Lower lobe of right lung (tissue), 2 donors: ENCODE data around the gene HELZ. TPM values are rescaled to one million over a fixed set of nuclear protein-coding genes. Genes with fewer than 3 reads are reported as not detected.

Experiments used
- ATAC-seq, 2 donors: fragments of 200-7000 bp; cut with Tn5 transposase; one replicate each; pipeline ENCODE4 v1.9.1; 2020 to 2022; ENCODE audit warnings: mild to moderate bottlenecking in 2 of 2, moderate library complexity in 2 of 2
- DNase-seq: peaks from one replicate; pipeline ENCODE4 v3.0.0-alpha.2; 2020
- H3K27ac ChIP-seq: fragments of 200-600 bp; one replicate; pipeline ENCODE4 v1.8.0; 2022
- H3K27me3 ChIP-seq: fragments of 200-600 bp; one replicate; pipeline ENCODE4 v1.8.0; 2022; ENCODE audit warnings: low read depth
- H3K36me3 ChIP-seq: fragments of 200-600 bp; one replicate; pipeline ENCODE4 v1.8.0; 2022; ENCODE audit warnings: mild to moderate bottlenecking
- H3K4me1 ChIP-seq: fragments of 200-600 bp; one replicate; pipeline ENCODE4 v1.8.0; 2022
- H3K4me3 ChIP-seq: fragments of 200-600 bp; one replicate; pipeline ENCODE4 v1.8.0; 2022; ENCODE audit warnings: mild to moderate bottlenecking
- H3K9me3 ChIP-seq: fragments of 200-600 bp; one replicate; pipeline ENCODE4 v1.8.0; 2022
- intact Hi-C: fragments of 100-400 bp; cut with DNase I; formaldehyde crosslinking; loops from one replicate; pipeline ENCODE4 v1.11.0; 2022
- total RNA-seq: library from RNA; stranded (reverse); fragmentation: NEBNext Ultra II Directional; extraction: Animal tissue kit (Norgen Biotek cat#: 25700); gene quantifications from one replicate; pipeline ENCODE4 v1.2.1, GENCODE V29; 2021
- TF ChIP-seq, protein P1 (sequence below): fragments of 200-600 bp; IDR thresholded peaks from one replicate; pipeline ENCODE4 v1.8.0; 2022; ENCODE audit warnings: antibody characterized with exemption, mild to moderate bottlenecking
- donor health status: DM: no; HTN: yes; CAD: no; lungs with severe emphysema.

Gene HELZ
- total RNA-seq, 1 donor from 2014 or later: 68.9 TPM

DNA sequence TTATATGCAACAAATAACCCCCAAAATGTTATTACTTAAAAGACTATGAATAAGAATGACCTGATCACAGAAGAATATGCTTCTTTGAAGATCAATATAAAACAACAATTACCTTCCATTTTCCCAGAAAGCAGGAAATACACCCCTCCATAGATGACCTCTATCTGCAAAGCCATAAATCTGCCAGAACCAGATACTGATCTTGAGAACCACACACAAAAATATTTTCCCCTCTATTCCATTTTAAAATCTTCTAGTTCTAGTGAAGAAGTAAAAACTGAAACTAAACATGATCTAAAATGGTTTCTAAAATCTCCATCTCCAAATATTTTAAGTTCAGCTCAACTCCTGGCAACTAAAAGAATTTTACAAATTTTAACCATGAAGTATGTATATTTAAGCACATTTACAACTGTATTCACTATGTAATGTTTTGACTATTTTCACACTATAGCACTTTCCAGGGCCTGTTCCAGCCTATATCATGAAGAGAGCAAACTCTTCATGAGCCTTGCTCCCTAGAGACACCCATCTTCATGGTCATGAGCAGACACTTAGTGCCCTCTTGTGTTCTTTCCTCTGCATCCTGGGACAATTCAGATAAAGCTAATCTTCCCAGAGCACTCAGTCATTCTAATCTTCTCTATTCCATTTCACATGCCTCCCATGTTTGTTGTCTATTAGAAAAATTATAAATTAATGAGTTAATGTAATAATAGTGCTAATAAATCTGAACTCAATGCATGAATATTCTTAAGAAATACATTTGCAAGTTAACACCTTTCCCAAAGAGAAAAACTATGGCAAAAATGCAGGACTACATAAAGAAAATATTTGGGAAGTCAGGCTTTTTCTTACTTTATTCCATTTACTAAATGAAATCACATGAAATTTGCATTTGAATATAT is 87.0 kb downstream of the HELZ start:
- Histone ChIP-seq H3K27ac (no peak overlapping the region), H3K4me3 (no peak overlapping the region), H3K36me3 (peaks cover 33% of the 10 kb centered on the region), H3K27me3 (no peaks in the 10 kb centered on the region), H3K9me3 (no peaks in the 10 kb centered on the region), H3K4me1 (no peaks in the 10 kb centered on the region)
- TF ChIP-seq, protein P1, sequence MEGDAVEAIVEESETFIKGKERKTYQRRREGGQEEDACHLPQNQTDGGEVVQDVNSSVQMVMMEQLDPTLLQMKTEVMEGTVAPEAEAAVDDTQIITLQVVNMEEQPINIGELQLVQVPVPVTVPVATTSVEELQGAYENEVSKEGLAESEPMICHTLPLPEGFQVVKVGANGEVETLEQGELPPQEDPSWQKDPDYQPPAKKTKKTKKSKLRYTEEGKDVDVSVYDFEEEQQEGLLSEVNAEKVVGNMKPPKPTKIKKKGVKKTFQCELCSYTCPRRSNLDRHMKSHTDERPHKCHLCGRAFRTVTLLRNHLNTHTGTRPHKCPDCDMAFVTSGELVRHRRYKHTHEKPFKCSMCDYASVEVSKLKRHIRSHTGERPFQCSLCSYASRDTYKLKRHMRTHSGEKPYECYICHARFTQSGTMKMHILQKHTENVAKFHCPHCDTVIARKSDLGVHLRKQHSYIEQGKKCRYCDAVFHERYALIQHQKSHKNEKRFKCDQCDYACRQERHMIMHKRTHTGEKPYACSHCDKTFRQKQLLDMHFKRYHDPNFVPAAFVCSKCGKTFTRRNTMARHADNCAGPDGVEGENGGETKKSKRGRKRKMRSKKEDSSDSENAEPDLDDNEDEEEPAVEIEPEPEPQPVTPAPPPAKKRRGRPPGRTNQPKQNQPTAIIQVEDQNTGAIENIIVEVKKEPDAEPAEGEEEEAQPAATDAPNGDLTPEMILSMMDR: no peak
- ATAC-seq: no peak
- no peak for DNase-seq
- intact Hi-C loops: no loop called here

DNA sequence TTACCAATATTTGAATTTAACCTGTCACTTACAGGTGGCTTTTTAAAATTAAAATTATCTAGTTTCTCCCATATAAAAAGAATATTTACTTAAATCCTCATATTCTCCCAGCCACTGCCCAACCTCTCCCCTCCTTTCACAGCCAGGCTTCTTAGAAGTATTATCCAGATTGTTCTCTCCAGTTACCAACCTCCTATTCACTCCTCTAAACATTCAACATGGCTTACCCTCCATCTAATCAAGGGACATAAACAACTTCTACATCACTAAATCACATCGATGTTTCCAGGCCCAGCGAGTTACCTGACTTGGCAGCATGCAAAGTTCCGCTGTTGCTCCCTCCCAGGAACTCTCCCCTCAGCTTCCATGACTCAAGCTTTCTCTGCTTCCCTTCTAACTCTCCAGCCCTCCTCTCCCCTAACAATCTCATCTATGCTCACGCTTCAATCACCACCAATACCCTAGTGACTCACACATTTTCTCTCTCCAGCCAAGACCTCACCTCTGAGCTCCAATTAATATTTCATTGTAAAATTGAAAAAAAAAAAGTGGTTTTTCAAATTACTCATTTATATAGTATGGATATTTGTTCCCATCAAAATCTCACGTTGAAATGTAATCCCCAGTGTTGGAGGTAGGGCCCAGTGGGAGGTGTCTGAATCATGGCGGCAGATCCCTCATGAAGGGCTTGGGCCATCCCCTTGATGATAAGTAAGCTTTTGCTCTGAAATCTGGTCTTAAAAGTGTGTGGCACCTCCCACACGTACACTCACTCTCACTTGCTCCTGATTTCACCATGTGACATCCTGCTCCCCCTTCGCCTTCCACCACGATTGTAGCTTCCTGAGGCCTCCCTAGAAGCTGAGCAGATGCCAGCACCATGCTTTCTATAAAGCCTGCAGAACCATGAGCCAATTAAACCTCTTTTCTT is 88.5 kb downstream of the HELZ start:
- intact Hi-C loops: no loop called here
- H3K36me3 ChIP-seq: peaks cover 29% of the 10 kb centered on the region
- H3K27me3 ChIP-seq: no peaks in the 10 kb centered on the region
- H3K27ac ChIP-seq: no peak overlapping the region
- TF ChIP-seq, protein P1: no peak
- no peaks in the 10 kb centered on the region for H3K4me1 ChIP-seq
- H3K9me3 ChIP-seq: no peaks in the 10 kb centered on the region
- no peak for DNase-seq
- ATAC-seq: no peak
- H3K4me3 ChIP-seq: no peak overlapping the region

GRCh38 chr17:67152824-67153223 is 92.2 kb downstream of the HELZ start:
- intact Hi-C loops: no loop called here

GRCh38 chr17:67151717-67152116 is 93.3 kb downstream of the HELZ start:
- Histone ChIP-seq H3K27me3 (no peaks in the 10 kb centered on the region), H3K4me1 (no peaks in the 10 kb centered on the region), H3K27ac (no peak overlapping the region), H3K4me3 (no peak overlapping the region), H3K36me3 (peaks cover 50% of the 10 kb centered on the region), H3K9me3 (no peaks in the 10 kb centered on the region)
- TF ChIP-seq, protein P1: no peak
- ATAC-seq (no peak), DNase-seq (no peak)
- intact Hi-C loops: no loop called here

More at GRCh38 chr17:67152824-67153223, 92.2 kb downstream of the HELZ start:
- DNase-seq: no peak
- Histone ChIP-seq H3K27ac (no peak overlapping the region), H3K27me3 (no peaks in the 10 kb centered on the region), H3K9me3 (no peaks in the 10 kb centered on the region), H3K4me1 (no peaks in the 10 kb centered on the region), H3K4me3 (no peak overlapping the region), H3K36me3 (peaks cover 46% of the 10 kb centered on the region)
- no peak for ATAC-seq
- TF ChIP-seq, protein P1: no peak

GRCh38 chr17:67150826-67151225 is 94.2 kb downstream of the HELZ start:
- DNase-seq (no peak), ATAC-seq (no peak)
- H3K9me3 ChIP-seq: no peaks in the 10 kb centered on the region
- H3K4me3 ChIP-seq: no peak overlapping the region
- TF ChIP-seq, protein P1: no peak
- H3K4me1 ChIP-seq: no peaks in the 10 kb centered on the region
- H3K27ac ChIP-seq: no peak overlapping the region
- peaks cover 57% of the 10 kb centered on the region for H3K36me3 ChIP-seq
- intact Hi-C loops: no loop called here
- no peaks in the 10 kb centered on the region for H3K27me3 ChIP-seq
